Retinal pigment epithelial cell (primary cell): ENCODE measurements around the gene TMEM9.
A peak's percentile ranks its signal among the peaks of the same experiment; 100 is the strongest.

Experiments
- DNase-seq: peaks from one replicate; pipeline ENCODE4 v3.0.0-alpha.2; 2010; ENCODE audit warnings: low read depth
- H3K4me3 ChIP-seq: 2 replicates; pipeline ENCODE4 v1.5.1; 2011; ENCODE audit warnings: mild to moderate bottlenecking, low read length, control low read depth, moderate library complexity
- CTCF ChIP-seq: conservative IDR thresholded peaks from 2 replicates; pipeline ENCODE4 v1.5.1; 2011; ENCODE audit warnings: low read depth, low read length, control low read depth, inconsistent platforms

The TMEM9 gene

GRCh38 chr1:201156346-201156745, 2.1 kb upstream of the TMEM9 start:
- DNase-seq, result no peak

GRCh38 chr1:201155354-201155753, 1.1 kb upstream of the TMEM9 start:
- no peak for DNase-seq
- H3K4me3 ChIP-seq, result no peak overlapping the region
- TF ChIP-seq CTCF, result no peak

More at GRCh38 chr1:201156346-201156745, 2.1 kb upstream of the TMEM9 start:
- TF ChIP-seq CTCF, result no peak
- H3K4me3 ChIP-seq, result no peak overlapping the region

- peak overlapping the region; percentile 81 for H3K4me3 ChIP-seq
- DNase-seq, result no peak
- TF ChIP-seq CTCF, result no peak
Observed at GRCh38 chr1:201153474-201154388, 543 bp downstream of the TMEM9 start.

GRCh38 chr1:201149400-201149799, 4.9 kb downstream of the TMEM9 start:
- no peak for DNase-seq
- TF ChIP-seq CTCF, result peak; percentile 62
- H3K4me3 ChIP-seq, result no peak overlapping the region

- DNase-seq, result no peak
- H3K4me3 ChIP-seq, result no peak overlapping the region
- TF ChIP-seq CTCF, result no peak
Observed at GRCh38 chr1:201147396-201148015, 6.8 kb downstream of the TMEM9 start.

GRCh38 chr1:201146626-201147390, 7.5 kb downstream of the TMEM9 start:
- DNase-seq, result no peak
- no peak overlapping the region for H3K4me3 ChIP-seq
- TF ChIP-seq CTCF, result no peak
